Astrocyte (in vitro differentiated cells and primary cell): Measurements from ENCODE around the gene LRRC66. TPM values are rescaled to one million over a fixed set of nuclear protein-coding genes. Genes with fewer than 3 reads are reported as not detected.

Experiments
- DNase-seq: peaks from one replicate; pipeline ENCODE4 v3.0.0-alpha.2; 2010; ENCODE audit warnings: low read depth
- FAIRE-seq: peaks from 2 replicates; lab custom pipeline; 2011; peaks lifted over from hg19 to GRCh38; lab: Jason Lieb, UNC
- H2AFZ ChIP-seq: 2 replicates; pipeline ENCODE4 v1.6.0; 2012; ENCODE audit warnings: low read depth, low read length, inconsistent platforms
- H3K27ac ChIP-seq: 2 replicates; pipeline ENCODE4 v1.5.1; 2011; ENCODE audit warnings: low read depth, low read length, inconsistent platforms
- H3K27me3 ChIP-seq: 2 replicates; pipeline ENCODE4 v1.6.0; 2011; ENCODE audit warnings: low read length, inconsistent platforms; ENCODE audit not compliant: insufficient read depth
- H3K36me3 ChIP-seq: 2 replicates; pipeline ENCODE4 v1.5.1; 2011; ENCODE audit warnings: low read length, inconsistent platforms; ENCODE audit not compliant: insufficient read depth
- H3K4me1 ChIP-seq: 2 replicates; pipeline ENCODE4 v1.5.1; 2011; ENCODE audit warnings: low read length, inconsistent platforms; ENCODE audit not compliant: insufficient read depth
- H3K4me2 ChIP-seq: 2 replicates; pipeline ENCODE4 v1.6.0; 2012; ENCODE audit warnings: low read length, inconsistent platforms
- H3K4me3 ChIP-seq: 2 replicates; pipeline ENCODE4 v1.5.1; 2011; ENCODE audit warnings: low read depth, mild to moderate bottlenecking, low read length, inconsistent platforms; ENCODE audit not compliant: insufficient read depth
- H3K79me2 ChIP-seq: 2 replicates; pipeline ENCODE4 v1.6.0; 2012; ENCODE audit warnings: mild to moderate bottlenecking, low read length, inconsistent platforms; ENCODE audit not compliant: insufficient read depth
- H3K9ac ChIP-seq: 2 replicates; pipeline ENCODE4 v1.6.0; 2012; ENCODE audit warnings: mild to moderate bottlenecking, low read length, inconsistent platforms
- H3K9me3 ChIP-seq: 2 replicates; pipeline ENCODE4 v1.5.1; 2012; ENCODE audit warnings: low read depth, mild to moderate bottlenecking, low read length, inconsistent platforms; ENCODE audit not compliant: insufficient read depth
- H4K20me1 ChIP-seq: 2 replicates; pipeline ENCODE4 v1.6.0; 2012; ENCODE audit warnings: low read length, inconsistent platforms; ENCODE audit not compliant: insufficient read depth
- H3K27ac Mint-ChIP-seq: one replicate; pipeline ENCODE4 v1.8.0; 2021; ENCODE audit warnings: mild to moderate bottlenecking, mixed read lengths; ENCODE audit not compliant: unreplicated experiment
- H3K27me3 Mint-ChIP-seq: one replicate; pipeline ENCODE4 v1.8.0; 2021; ENCODE audit warnings: low read depth, mixed read lengths; ENCODE audit not compliant: unreplicated experiment
- H3K36me3 Mint-ChIP-seq: one replicate; pipeline ENCODE4 v1.8.0; 2021; ENCODE audit warnings: low read depth, mixed read lengths; ENCODE audit not compliant: unreplicated experiment
- H3K4me1 Mint-ChIP-seq: one replicate; pipeline ENCODE4 v1.8.0; 2021; ENCODE audit warnings: low read depth, mixed read lengths; ENCODE audit not compliant: unreplicated experiment
- H3K4me3 Mint-ChIP-seq: one replicate; pipeline ENCODE4 v1.8.0; 2021; ENCODE audit warnings: mild to moderate bottlenecking, moderate library complexity, mixed read lengths; ENCODE audit not compliant: unreplicated experiment
- H3K9me3 Mint-ChIP-seq: one replicate; pipeline ENCODE4 v1.8.0; 2021; ENCODE audit warnings: mild to moderate bottlenecking, mixed read lengths; ENCODE audit not compliant: unreplicated experiment
- EZH2 ChIP-seq: IDR thresholded peaks from 2 replicates; pipeline ENCODE4 v1.6.1; 2012; ENCODE audit warnings: mild to moderate bottlenecking, low read length, inconsistent platforms; ENCODE audit not compliant: insufficient read depth
- total RNA-seq: library from RNA; stranded (reverse); gene quantifications from 2 replicates; pipeline ENCODE4 v1.2.1, GENCODE V29; 2021
- TF ChIP-seq, protein P1 (sequence below): IDR thresholded peaks from 2 replicates; pipeline ENCODE4 v1.5.1; 2011; ENCODE audit warnings: low read depth, mild to moderate bottlenecking, inconsistent platforms, low read length, moderate library complexity; ENCODE audit not compliant: insufficient read depth

Gene LRRC66
- total RNA-seq, 1 donor from 2014 or later, result 0.32 TPM

DNA sequence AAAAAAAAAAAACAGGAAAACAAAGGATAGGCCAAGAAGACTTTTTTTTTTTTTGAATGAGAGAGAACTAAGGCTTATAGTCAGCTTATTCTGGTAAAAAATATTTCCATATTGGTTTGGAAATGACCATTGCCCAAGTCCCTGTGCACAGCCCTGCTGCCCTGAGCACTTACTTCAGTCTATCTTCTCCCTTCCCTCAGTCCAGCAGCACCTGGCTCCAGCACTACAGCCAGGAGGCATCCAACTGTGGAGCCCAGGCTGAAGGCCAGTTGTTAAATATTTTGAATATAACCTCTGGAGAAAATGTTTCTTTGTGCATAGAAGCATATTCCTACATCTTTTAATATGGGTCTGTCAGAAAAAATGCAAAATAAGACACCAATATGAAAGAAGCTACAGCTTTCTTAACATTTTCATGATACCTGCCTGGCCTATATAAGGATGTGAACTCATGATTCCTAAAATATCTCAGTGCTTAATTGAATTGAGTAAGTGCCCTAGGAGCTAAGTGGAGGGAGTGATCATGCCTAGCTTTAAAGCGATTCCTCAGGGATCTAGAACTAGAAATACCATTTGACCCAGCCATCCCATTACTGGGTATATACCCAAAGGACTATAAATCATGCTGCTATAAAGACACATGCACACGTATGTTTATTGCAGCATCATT lies 14.4 kb downstream of the LRRC66 start:
- no peak overlapping the region for H3K9ac ChIP-seq
- no peak overlapping the region for H3K4me2 ChIP-seq
- Mint-ChIP-seq H3K36me3 (no peaks in the 10 kb centered on the region), H3K9me3 (no peaks in the 10 kb centered on the region), H3K4me1 (no peaks in the 10 kb centered on the region), H3K27ac (no peak overlapping the region), H3K4me3 (no peak overlapping the region), H3K27me3 (no peaks in the 10 kb centered on the region)
- no peaks in the 10 kb centered on the region for H4K20me1 ChIP-seq
- H2AFZ ChIP-seq, result no peak overlapping the region
- DNase-seq, result no peak
- H3K27me3 ChIP-seq, result no peaks in the 10 kb centered on the region
- no peak for TF ChIP-seq EZH2
- TF ChIP-seq, protein P1, sequence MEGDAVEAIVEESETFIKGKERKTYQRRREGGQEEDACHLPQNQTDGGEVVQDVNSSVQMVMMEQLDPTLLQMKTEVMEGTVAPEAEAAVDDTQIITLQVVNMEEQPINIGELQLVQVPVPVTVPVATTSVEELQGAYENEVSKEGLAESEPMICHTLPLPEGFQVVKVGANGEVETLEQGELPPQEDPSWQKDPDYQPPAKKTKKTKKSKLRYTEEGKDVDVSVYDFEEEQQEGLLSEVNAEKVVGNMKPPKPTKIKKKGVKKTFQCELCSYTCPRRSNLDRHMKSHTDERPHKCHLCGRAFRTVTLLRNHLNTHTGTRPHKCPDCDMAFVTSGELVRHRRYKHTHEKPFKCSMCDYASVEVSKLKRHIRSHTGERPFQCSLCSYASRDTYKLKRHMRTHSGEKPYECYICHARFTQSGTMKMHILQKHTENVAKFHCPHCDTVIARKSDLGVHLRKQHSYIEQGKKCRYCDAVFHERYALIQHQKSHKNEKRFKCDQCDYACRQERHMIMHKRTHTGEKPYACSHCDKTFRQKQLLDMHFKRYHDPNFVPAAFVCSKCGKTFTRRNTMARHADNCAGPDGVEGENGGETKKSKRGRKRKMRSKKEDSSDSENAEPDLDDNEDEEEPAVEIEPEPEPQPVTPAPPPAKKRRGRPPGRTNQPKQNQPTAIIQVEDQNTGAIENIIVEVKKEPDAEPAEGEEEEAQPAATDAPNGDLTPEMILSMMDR, result no peak
- no peaks in the 10 kb centered on the region for H3K9me3 ChIP-seq
- H3K4me3 ChIP-seq, result no peak overlapping the region
- H3K79me2 ChIP-seq, result no peaks in the 10 kb centered on the region
- H3K36me3 ChIP-seq, result no peaks in the 10 kb centered on the region
- no peaks in the 10 kb centered on the region for H3K4me1 ChIP-seq
- no peak overlapping the region for H3K27ac ChIP-seq
- FAIRE-seq, result no peak

DNA sequence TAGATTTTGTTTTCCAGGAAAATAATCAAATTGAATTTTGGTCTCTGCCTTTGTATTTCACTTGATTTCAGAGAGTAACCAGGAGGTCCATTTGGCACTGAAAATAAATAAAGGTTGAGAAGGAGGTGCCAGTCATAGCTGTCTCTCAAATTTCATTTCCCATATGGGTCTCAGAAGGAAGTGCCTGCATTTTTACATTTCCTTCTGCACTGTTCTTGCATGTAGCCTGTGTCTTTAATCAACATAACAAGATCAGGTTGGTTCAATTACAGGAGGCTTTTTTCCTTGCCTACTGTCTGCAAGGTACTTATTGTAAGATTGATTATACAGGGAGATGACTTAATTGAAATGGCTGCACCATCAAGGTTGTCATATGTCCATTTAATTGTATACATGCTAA lies 15.7 kb downstream of the LRRC66 start:
- H3K4me1 ChIP-seq, result no peaks in the 10 kb centered on the region
- Mint-ChIP-seq H3K4me1 (no peaks in the 10 kb centered on the region), H3K4me3 (no peak overlapping the region), H3K27ac (no peak overlapping the region), H3K36me3 (no peaks in the 10 kb centered on the region), H3K27me3 (no peaks in the 10 kb centered on the region), H3K9me3 (no peaks in the 10 kb centered on the region)
- H3K27me3 ChIP-seq, result no peaks in the 10 kb centered on the region
- DNase-seq (no peak), FAIRE-seq (no peak)
- H3K4me2 ChIP-seq, result no peak overlapping the region
- no peak overlapping the region for H3K27ac ChIP-seq
- no peak overlapping the region for H3K4me3 ChIP-seq
- no peak overlapping the region for H2AFZ ChIP-seq
- TF ChIP-seq, protein P1, result no peak
- no peak for TF ChIP-seq EZH2
- H3K9ac ChIP-seq, result no peak overlapping the region
- H3K79me2 ChIP-seq, result no peaks in the 10 kb centered on the region
- H3K36me3 ChIP-seq, result no peaks in the 10 kb centered on the region
- H4K20me1 ChIP-seq, result no peaks in the 10 kb centered on the region
- no peaks in the 10 kb centered on the region for H3K9me3 ChIP-seq

DNA sequence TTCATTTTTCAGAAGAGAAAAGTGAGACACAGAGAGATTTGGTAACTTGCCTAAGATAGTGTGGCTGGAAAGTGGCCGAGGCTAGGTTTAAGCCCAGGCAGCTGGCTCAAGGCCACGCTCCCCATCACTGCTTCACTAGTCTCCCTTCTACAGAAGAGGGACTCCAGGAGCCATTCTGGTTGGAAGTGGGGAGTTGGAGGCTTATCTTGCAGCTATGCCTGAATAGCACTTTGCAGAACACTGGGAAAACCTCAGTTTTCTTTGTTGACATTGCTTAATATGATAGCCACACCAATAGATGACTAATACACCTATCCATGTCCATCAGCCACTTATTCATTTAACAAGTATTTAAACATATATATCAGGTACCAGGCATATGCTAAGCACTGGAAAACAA lies 18.5 kb downstream of the LRRC66 start:
- H3K4me1 Mint-ChIP-seq, result no peaks in the 10 kb centered on the region
- no peaks in the 10 kb centered on the region for H3K36me3 ChIP-seq
- FAIRE-seq, result no peak

More for the DNA sequence above, 18.5 kb downstream of the LRRC66 start:
- Mint-ChIP-seq H3K27ac (no peak overlapping the region), H3K9me3 (no peaks in the 10 kb centered on the region), H3K4me3 (no peak overlapping the region), H3K36me3 (no peaks in the 10 kb centered on the region), H3K27me3 (no peaks in the 10 kb centered on the region)
- Histone ChIP-seq H3K27ac (no peak overlapping the region), H3K4me2 (no peak overlapping the region), H3K4me1 (no peaks in the 10 kb centered on the region), H3K79me2 (no peaks in the 10 kb centered on the region), H3K9me3 (no peaks in the 10 kb centered on the region), H3K9ac (no peak overlapping the region), H3K4me3 (no peak overlapping the region), H4K20me1 (no peaks in the 10 kb centered on the region), H2AFZ (no peak overlapping the region), H3K27me3 (no peaks in the 10 kb centered on the region)
- TF ChIP-seq, protein P1, result no peak
- TF ChIP-seq EZH2, result no peak
- peak; percentile 54 for DNase-seq
